Fibroblast of lung (primary cell): ENCODE results near the gene PIR. TPM values are rescaled to one million over a fixed set of nuclear protein-coding genes. Genes with fewer than 3 reads are reported as not detected.
A peak's percentile ranks its signal among the peaks of the same experiment; 100 is the strongest.

ENCODE experiments used
- DNase-seq, 2 donors: peaks; one replicate each; pipeline versions ENCODE4 v3.0.0 to v3.0.0-alpha.2; 2010; ENCODE audit warnings: low read depth in 2 of 2
- H2AFZ ChIP-seq: 2 replicates; pipeline ENCODE4 v1.5.1; 2012; ENCODE audit warnings: low read length, control low read depth, inconsistent platforms
- H3K27ac ChIP-seq: 2 replicates; pipeline ENCODE4 v1.5.1; 2011; ENCODE audit warnings: low read length, control low read depth; ENCODE audit not compliant: insufficient read depth
- H3K27me3 ChIP-seq: 2 replicates; pipeline ENCODE4 v1.5.1; 2011; ENCODE audit warnings: mild to moderate bottlenecking, low read length; ENCODE audit not compliant: control insufficient read depth, insufficient read depth
- H3K36me3 ChIP-seq: 2 replicates; pipeline ENCODE4 v1.5.1; 2011; ENCODE audit warnings: low read length; ENCODE audit not compliant: control insufficient read depth, insufficient read depth
- H3K4me1 ChIP-seq: 2 replicates; pipeline ENCODE4 v1.5.1; 2011; ENCODE audit warnings: low read length; ENCODE audit not compliant: control insufficient read depth, insufficient read depth; ENCODE audit errors: extremely low read depth
- H3K4me2 ChIP-seq: 2 replicates; pipeline ENCODE4 v1.5.1; 2011; ENCODE audit warnings: low read length, control low read depth; ENCODE audit not compliant: insufficient read depth; ENCODE audit errors: extremely low read depth
- H3K4me3 ChIP-seq, 4 experiments: fragments of 200-600 bp in 1 of 4; sonication (generic) in 1 of 4; replicated peaks in 1 of 4; 2 replicates each; pipeline ENCODE4 v1.5.1; 2011 to 2016; ENCODE audit warnings: low read length in 4 of 4, low read depth in 3 of 4, mild to moderate bottlenecking in 3 of 4, control low read depth in 2 of 4, inconsistent platforms in 1 of 4, mixed read lengths in 1 of 4; ENCODE audit not compliant: insufficient read depth in 1 of 4; ENCODE audit errors: control extremely low read depth in 1 of 4
- H3K79me2 ChIP-seq: 2 replicates; pipeline ENCODE4 v1.5.1; 2012; ENCODE audit warnings: mild to moderate bottlenecking, low read length, inconsistent platforms; ENCODE audit not compliant: control insufficient read depth, insufficient read depth
- H3K9ac ChIP-seq: 2 replicates; pipeline ENCODE4 v1.5.1; 2011; ENCODE audit warnings: mild to moderate bottlenecking, low read length, control low read depth; ENCODE audit not compliant: insufficient read depth
- H3K9me3 ChIP-seq: 2 replicates; pipeline ENCODE4 v1.5.1; 2012; ENCODE audit warnings: low read depth, low read length; ENCODE audit not compliant: control insufficient read depth, insufficient read depth
- H4K20me1 ChIP-seq: 2 replicates; pipeline ENCODE4 v1.5.1; 2011; ENCODE audit warnings: low read length; ENCODE audit not compliant: control insufficient read depth, insufficient read depth; ENCODE audit errors: extremely low read depth
- CTCF ChIP-seq, 2 donors: IDR thresholded peaks in 1 of 2; conservative IDR thresholded peaks in 1 of 2; 1 replicate in 1 of 2; 2 replicates in 1 of 2; pipeline ENCODE4 v1.5.1; 2011 to 2012; ENCODE audit warnings: low read length in 2 of 2, control low read depth in 1 of 2, inconsistent platforms in 1 of 2, low read depth in 1 of 2, mild to moderate bottlenecking in 1 of 2
- EZH2 ChIP-seq: IDR thresholded peaks from 2 replicates; pipeline ENCODE4 v1.5.1; 2012; ENCODE audit warnings: low read length, control low read depth, mild to moderate bottlenecking; ENCODE audit errors: missing control alignments
- polyA plus RNA-seq, 2 donors: library from polyadenylated mRNA; depleted of rRNA in 1 of 2; stranded (reverse) in 1 of 2; unstranded in 1 of 2; fragments of >200 nt; gene quantifications; 2 replicates each; pipeline ENCODE4 v1.2.1, GENCODE V29; 2011 to 2012; ENCODE audit warnings: missing spikeins in 1 of 2
- total RNA-seq: library from RNA; depleted of rRNA; stranded (reverse); fragments of >200 nt; gene quantifications from 2 replicates; pipeline ENCODE4 v1.2.1, GENCODE V29; 2014

PIR gene
- total and polyA plus RNA-seq, 2 donors (not counting 1 experiment from before 2014, with no cell fraction given) = 17.0 to 19.9 TPM

GRCh38 chrX:15430076-15430475 is 63.1 kb downstream of the PIR start:
- no peak overlapping the region for H3K9ac ChIP-seq
- no peaks in the 10 kb centered on the region for H3K9me3 ChIP-seq
- no peaks in the 10 kb centered on the region for H3K27me3 ChIP-seq
- no peaks in the 10 kb centered on the region for H3K36me3 ChIP-seq
- H3K4me1 ChIP-seq = no peaks in the 10 kb centered on the region
- no peaks in the 10 kb centered on the region for H4K20me1 ChIP-seq
- no peak overlapping the region for H3K4me2 ChIP-seq
- no peak overlapping the region for H3K4me3 ChIP-seq
- no peak overlapping the region for H3K27ac ChIP-seq
- no peak overlapping the region for H2AFZ ChIP-seq
- TF ChIP-seq EZH2 = no peak
- no peak for TF ChIP-seq CTCF (conservative IDR thresholded peaks at IDR 0.05 in 1 of 2, IDR thresholded peaks at IDR 0.05 in 1 of 2; ENCODE audit: low read depth in 1 of 2, low read length in 2 of 2)
- no peaks in the 10 kb centered on the region for H3K79me2 ChIP-seq
- DNase-seq = no peak

GRCh38 chrX:15425024-15425423 is 68.1 kb downstream of the PIR start:
- Histone ChIP-seq H3K9me3 (no peaks in the 10 kb centered on the region), H3K4me2 (no peak overlapping the region), H4K20me1 (no peaks in the 10 kb centered on the region), H3K79me2 (no peaks in the 10 kb centered on the region), H3K36me3 (no peaks in the 10 kb centered on the region), H3K27me3 (no peaks in the 10 kb centered on the region), H3K9ac (no peak overlapping the region), H3K4me1 (no peaks in the 10 kb centered on the region), H3K4me3 (no peak overlapping the region), H2AFZ (no peak overlapping the region), H3K27ac (no peak overlapping the region)
- DNase-seq = no peak
- no peak for TF ChIP-seq EZH2
- no peak for TF ChIP-seq CTCF (conservative IDR thresholded peaks at IDR 0.05 in 1 of 2, IDR thresholded peaks at IDR 0.05 in 1 of 2; ENCODE audit: low read depth in 1 of 2, low read length in 2 of 2)

- Histone ChIP-seq H3K36me3 (no peaks in the 10 kb centered on the region), H3K4me3 (no peak overlapping the region), H3K27me3 (no peaks in the 10 kb centered on the region), H3K79me2 (no peaks in the 10 kb centered on the region), H3K4me2 (no peak overlapping the region), H4K20me1 (no peaks in the 10 kb centered on the region), H3K9me3 (no peaks in the 10 kb centered on the region), H3K9ac (no peak overlapping the region), H3K4me1 (no peaks in the 10 kb centered on the region), H3K27ac (no peak overlapping the region), H2AFZ (no peak overlapping the region)
- DNase-seq = peak in 1 of 2 donors; percentile 4
- no peak for TF ChIP-seq EZH2
- no peak for TF ChIP-seq CTCF (conservative IDR thresholded peaks at IDR 0.05 in 1 of 2, IDR thresholded peaks at IDR 0.05 in 1 of 2; ENCODE audit: low read depth in 1 of 2, low read length in 2 of 2)
Measured at GRCh38 chrX:15418707-15419181, 74.4 kb downstream of the PIR start.
